LNCaP clone FGC (cell line): ENCODE measurements around the gene CSNK1G2.

Source experiments
- DNase-seq: peaks from one replicate; pipeline ENCODE4 v3.0.0-alpha.2; 2011; ENCODE audit warnings: low read depth
- H3K4me3 ChIP-seq: 2 replicates; pipeline ENCODE4 v1.5.1; 2011; ENCODE audit warnings: mild to moderate bottlenecking, low read depth, low read length, control low read depth
- CTCF ChIP-seq: IDR thresholded peaks from 2 replicates; pipeline ENCODE4 v1.5.1; 2012; ENCODE audit warnings: mild to moderate bottlenecking; ENCODE audit not compliant: control insufficient read depth, insufficient read depth; ENCODE audit errors: extremely low read depth

The CSNK1G2 gene

GRCh38 chr19:1918975-1919374 lies 22.0 kb upstream of the CSNK1G2 start:
- no peak for TF ChIP-seq CTCF
- H3K4me3 ChIP-seq = no peak overlapping the region
- no peak for DNase-seq

- TF ChIP-seq CTCF = no peak
- no peak overlapping the region for H3K4me3 ChIP-seq
Measured at GRCh38 chr19:1920644-1921043, 20.3 kb upstream of the CSNK1G2 start.

DNA sequence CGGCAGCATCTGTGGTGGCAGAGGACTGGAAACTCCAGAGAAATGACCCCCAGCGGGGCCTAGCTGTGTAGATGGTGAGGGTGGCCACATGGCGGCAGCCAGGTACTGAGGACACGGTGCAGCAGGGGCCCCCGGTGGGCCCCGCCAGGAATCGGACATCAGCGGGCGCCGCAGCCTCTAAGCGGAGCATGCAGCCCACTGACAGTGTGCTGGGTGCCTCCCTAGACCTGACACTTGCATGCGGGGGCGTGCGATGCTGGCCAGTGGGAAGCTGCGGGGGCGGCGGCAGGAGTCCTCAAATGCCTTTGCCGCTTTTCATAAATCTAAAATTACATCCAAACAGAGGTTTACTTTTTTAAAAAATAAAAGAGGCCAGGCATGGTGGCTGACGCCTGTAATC lies 19.6 kb upstream of the CSNK1G2 start:
- no peak for TF ChIP-seq CTCF
- DNase-seq = no peak
- H3K4me3 ChIP-seq = no peak overlapping the region

More at GRCh38 chr19:1920644-1921043, 20.3 kb upstream of the CSNK1G2 start:
- DNase-seq = no peak

DNA sequence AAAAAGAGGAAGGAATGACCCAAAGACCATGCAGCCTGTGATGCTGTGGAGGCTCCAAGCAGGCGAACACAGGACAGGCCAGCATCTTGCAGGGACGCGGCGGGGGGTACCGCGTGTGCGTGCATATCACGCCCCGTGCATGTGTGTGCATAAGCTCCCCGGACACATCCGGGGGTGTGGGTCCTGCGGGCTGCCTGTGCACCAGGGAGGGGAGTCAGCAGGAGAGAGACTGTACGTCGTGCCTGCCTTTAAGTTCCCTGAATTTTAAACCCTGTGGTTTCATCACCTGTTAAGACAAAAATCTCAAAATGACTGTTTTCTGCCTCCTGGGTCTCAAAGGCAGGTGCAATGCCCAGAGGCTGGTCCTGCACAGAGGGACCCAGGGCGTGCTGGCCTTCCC lies 19.1 kb upstream of the CSNK1G2 start:
- H3K4me3 ChIP-seq = no peak overlapping the region
- TF ChIP-seq CTCF = no peak
- no peak for DNase-seq

DNA sequence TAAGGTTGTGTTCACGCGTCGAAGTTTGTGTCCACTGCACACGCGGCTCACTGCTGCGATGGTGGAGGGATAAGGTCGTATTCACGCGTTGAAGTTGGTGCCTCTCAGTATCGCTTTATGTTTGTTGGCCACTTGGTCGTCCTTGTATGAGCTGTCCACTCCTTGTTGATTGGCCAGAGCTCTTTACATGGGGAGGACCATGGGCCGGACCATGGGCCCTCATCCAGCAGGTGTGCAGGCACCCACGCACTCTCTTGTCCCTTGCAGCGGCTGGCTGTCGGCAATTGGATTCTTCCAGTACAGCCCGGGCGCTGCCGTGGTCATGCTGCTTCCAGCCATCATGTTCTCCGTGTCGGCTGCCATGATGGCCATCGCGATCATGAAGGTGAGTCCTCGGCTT lies 18.2 kb upstream of the CSNK1G2 start:
- no peak for TF ChIP-seq CTCF
- no peak overlapping the region for H3K4me3 ChIP-seq
- no peak for DNase-seq

DNA sequence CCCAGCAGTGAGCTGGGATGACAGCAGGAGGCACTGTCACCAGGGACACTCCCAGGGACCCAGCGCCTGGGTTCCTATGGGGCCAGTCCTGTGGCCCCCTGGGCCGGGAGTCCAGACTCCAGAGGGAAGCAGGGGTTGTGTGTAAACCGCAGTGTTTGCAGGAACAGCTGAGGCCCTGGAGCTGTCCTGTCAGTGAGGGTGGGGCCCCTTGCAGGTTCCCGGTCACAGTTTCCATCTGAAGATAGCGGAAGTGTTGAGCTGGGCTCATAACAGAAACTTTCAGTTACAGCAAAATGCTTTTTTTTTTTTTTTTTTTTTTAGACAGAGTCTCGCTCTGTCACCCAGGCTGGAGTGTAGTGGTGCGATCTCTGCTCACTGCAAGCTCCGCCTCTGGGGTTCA lies 17.7 kb upstream of the CSNK1G2 start:
- H3K4me3 ChIP-seq = no peak overlapping the region
- no peak for TF ChIP-seq CTCF
- DNase-seq = no peak

DNA sequence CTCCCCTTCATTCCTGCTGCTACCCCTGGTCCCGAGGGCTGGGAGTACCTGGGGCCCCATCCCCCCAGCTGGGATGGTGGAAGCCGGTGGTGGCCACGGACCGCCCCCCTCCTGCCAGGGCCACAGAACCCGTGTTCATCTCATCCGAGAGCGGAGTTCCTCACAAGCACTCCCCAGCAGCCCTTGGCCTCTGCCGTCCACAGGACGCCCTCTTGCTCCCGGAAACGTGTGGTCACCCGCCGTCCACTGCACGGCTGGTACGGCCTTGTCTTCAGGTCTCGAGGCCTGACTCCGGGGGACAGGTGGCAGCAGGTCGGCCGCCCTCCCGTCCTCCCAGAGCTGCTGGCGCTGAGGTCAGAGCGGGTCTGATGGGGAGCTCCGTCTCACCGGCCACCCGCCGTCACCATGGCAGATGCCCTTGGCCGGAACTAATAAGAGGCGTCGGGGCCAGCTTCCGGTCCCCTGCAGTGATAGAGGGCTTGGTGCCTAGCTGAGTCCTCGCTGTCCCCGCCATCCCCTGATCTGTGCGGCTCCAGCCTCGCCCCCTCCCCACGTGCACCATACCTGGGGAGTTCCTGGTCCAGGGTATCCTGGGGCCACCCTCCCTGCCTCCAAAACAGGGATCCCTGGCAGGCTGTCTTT lies 16.5 kb upstream of the CSNK1G2 start:
- DNase-seq = no peak
- TF ChIP-seq CTCF = no peak

More for the DNA sequence above, 16.5 kb upstream of the CSNK1G2 start:
- no peak overlapping the region for H3K4me3 ChIP-seq
